H9 (cell line): ENCODE data around the gene ABCC3. TPM values are rescaled to one million over a fixed set of nuclear protein-coding genes. Genes with fewer than 3 reads are reported as not detected.

Experiments
- DNase-seq: peaks from one replicate; pipeline ENCODE4 v3.0.0-alpha.2; 2017
- H2AFZ ChIP-seq: one replicate; pipeline ENCODE4 v1.6.1; 2013; ENCODE audit warnings: mild to moderate bottlenecking, low read length, control low read depth, moderate library complexity
- H2AK5ac ChIP-seq: 2 replicates; pipeline ENCODE4 v1.6.1; 2013; ENCODE audit warnings: low read length, control low read depth, mixed read lengths; ENCODE audit not compliant: insufficient read length
- H2BK120ac ChIP-seq: one replicate; pipeline ENCODE4 v1.6.1; 2013; ENCODE audit warnings: low read depth, mild to moderate bottlenecking, low read length, control low read depth, inconsistent platforms; ENCODE audit not compliant: poor library complexity, severe bottlenecking
- H2BK12ac ChIP-seq: 2 replicates; pipeline ENCODE4 v1.6.1; 2013; ENCODE audit warnings: low read length, control low read depth, mixed read lengths, low read depth; ENCODE audit not compliant: insufficient read length
- H2BK15ac ChIP-seq: 2 replicates; pipeline ENCODE4 v1.6.1; 2013; ENCODE audit warnings: low read depth, low read length, control low read depth
- H2BK20ac ChIP-seq: one replicate; pipeline ENCODE4 v1.6.1; 2013; ENCODE audit warnings: low read depth, mild to moderate bottlenecking, low read length, control low read depth, inconsistent platforms; ENCODE audit not compliant: poor library complexity, severe bottlenecking
- H2BK5ac ChIP-seq: 2 replicates; pipeline ENCODE4 v1.6.1; 2013; ENCODE audit warnings: low read length, control low read depth, mixed read lengths; ENCODE audit not compliant: insufficient read length
- H3K14ac ChIP-seq: 2 replicates; pipeline ENCODE4 v1.6.1; 2013; ENCODE audit warnings: low read length, control low read depth; ENCODE audit not compliant: insufficient read depth
- H3K18ac ChIP-seq: 2 replicates; pipeline ENCODE4 v1.6.1; 2013; ENCODE audit warnings: low read depth, mild to moderate bottlenecking, mixed read lengths, low read length, control low read depth; ENCODE audit not compliant: insufficient read length
- H3K23ac ChIP-seq: 2 replicates; pipeline ENCODE4 v1.6.1; 2013; ENCODE audit warnings: low read length, control low read depth, mixed read lengths, low read depth; ENCODE audit not compliant: insufficient read length
- H3K23me2 ChIP-seq: 2 replicates; pipeline ENCODE4 v1.6.1; 2013; ENCODE audit warnings: low read depth, mild to moderate bottlenecking, mixed read lengths, low read length, control low read depth; ENCODE audit not compliant: insufficient read length, poor library complexity, severe bottlenecking
- H3K27ac ChIP-seq: 2 replicates; pipeline ENCODE4 v1.5.1; 2013; ENCODE audit warnings: low read length, control low read depth, mixed read lengths, low read depth; ENCODE audit not compliant: insufficient read length
- H3K27me3 ChIP-seq: 2 replicates; pipeline ENCODE4 v1.6.1; 2013; ENCODE audit warnings: low read length, control low read depth, inconsistent platforms; ENCODE audit not compliant: insufficient read depth
- H3K4ac ChIP-seq: 2 replicates; pipeline ENCODE4 v1.6.1; 2013; ENCODE audit warnings: low read depth, mild to moderate bottlenecking, control low read depth, inconsistent platforms, low read length, moderate library complexity
- H3K4me1 ChIP-seq: 2 replicates; pipeline ENCODE4 v1.6.1; 2013; ENCODE audit warnings: low read length, control low read depth, inconsistent platforms; ENCODE audit not compliant: insufficient read depth
- H3K4me2 ChIP-seq: 2 replicates; pipeline ENCODE4 v1.6.1; 2013; ENCODE audit warnings: low read length, control low read depth, mixed read lengths; ENCODE audit not compliant: insufficient read length, insufficient read depth
- H3K56ac ChIP-seq: 2 replicates; pipeline ENCODE4 v1.6.1; 2013; ENCODE audit warnings: low read depth, mild to moderate bottlenecking, mixed read lengths, low read length, control low read depth; ENCODE audit not compliant: insufficient read length
- H3K79me1 ChIP-seq: 2 replicates; pipeline ENCODE4 v1.6.1; 2013; ENCODE audit warnings: low read depth, mild to moderate bottlenecking, moderate library complexity, low read length, control low read depth, inconsistent platforms; ENCODE audit not compliant: insufficient read depth, poor library complexity, severe bottlenecking
- H3K79me2 ChIP-seq: 2 replicates; pipeline ENCODE4 v1.6.1; 2013; ENCODE audit warnings: low read length, control low read depth, inconsistent platforms; ENCODE audit not compliant: insufficient read depth
- H3K9ac ChIP-seq: 2 replicates; pipeline ENCODE4 v1.6.1; 2013; ENCODE audit warnings: low read length, control low read depth, mixed read lengths; ENCODE audit not compliant: insufficient read length; ENCODE audit errors: extremely low read depth
- H3K9me3 ChIP-seq: one replicate; pipeline ENCODE4 v1.6.1; 2013; ENCODE audit warnings: low read depth, low read length, inconsistent platforms; ENCODE audit not compliant: control insufficient read depth
- H3T11ph ChIP-seq: one replicate; pipeline ENCODE4 v1.6.1; 2013; ENCODE audit warnings: mild to moderate bottlenecking, low read length, control low read depth, inconsistent platforms
- H4K20me1 ChIP-seq: one replicate; pipeline ENCODE4 v1.6.1; 2013; ENCODE audit not compliant: control insufficient read depth, insufficient read length, insufficient read depth
- H4K5ac ChIP-seq: 2 replicates; pipeline ENCODE4 v1.6.1; 2013; ENCODE audit warnings: low read depth, mild to moderate bottlenecking, mixed read lengths, low read length, control low read depth; ENCODE audit not compliant: insufficient read length
- H4K8ac ChIP-seq: replicated peaks from 2 replicates; pipeline ENCODE4 v1.6.1; 2013; ENCODE audit warnings: low read length, control low read depth, mixed read lengths, low read depth; ENCODE audit not compliant: insufficient read length
- H4K91ac ChIP-seq: 2 replicates; pipeline ENCODE4 v1.6.1; 2013; ENCODE audit warnings: low read depth, mild to moderate bottlenecking, moderate library complexity, mixed read lengths, low read length, control low read depth; ENCODE audit not compliant: insufficient read length
- H3K27ac Mint-ChIP-seq, 3 experiments: 2 replicates in 2 of 3; 3 replicates in 1 of 3; pipeline ENCODE4 v1.8.0; 2020 to 2021; ENCODE audit warnings: mixed read lengths in 3 of 3, mild to moderate bottlenecking in 1 of 3, moderate library complexity in 1 of 3
- H3K27me3 Mint-ChIP-seq: 2 replicates; pipeline ENCODE4 v1.8.0; 2021; ENCODE audit warnings: low read depth, mild to moderate bottlenecking, moderate library complexity, mixed read lengths
- H3K36me3 Mint-ChIP-seq, 3 experiments: 2 replicates in 2 of 3; 3 replicates in 1 of 3; pipeline ENCODE4 v1.8.0; 2020 to 2021; ENCODE audit warnings: low read depth in 3 of 3, mixed read lengths in 3 of 3; ENCODE audit not compliant: insufficient read depth in 1 of 3
- H3K4me1 Mint-ChIP-seq, 2 experiments: 2 replicates each; pipeline ENCODE4 v1.8.0; 2020; ENCODE audit warnings: mixed read lengths in 2 of 2
- H3K4me3 Mint-ChIP-seq, 2 experiments: 2 replicates in 1 of 2; 3 replicates in 1 of 2; pipeline ENCODE4 v1.8.0; 2020 to 2021; ENCODE audit warnings: mild to moderate bottlenecking in 2 of 2, mixed read lengths in 2 of 2, moderate library complexity in 1 of 2
- H3K9me3 Mint-ChIP-seq, 2 experiments: 2 replicates in 1 of 2; 3 replicates in 1 of 2; pipeline ENCODE4 v1.8.0; 2020; ENCODE audit warnings: mild to moderate bottlenecking in 2 of 2, mixed read lengths in 2 of 2, moderate library complexity in 1 of 2
- WGBS: extraction: QIAGEN DNeasy Blood & Tissue Kit; methylation state at CpG from one replicate; pipeline ENCODE4 v1.1.7; 2013; ENCODE audit warnings: missing lambda C conversion rate, low lambda C conversion rate, mixed read lengths; ENCODE audit not compliant: insufficient read length; ENCODE audit errors: extremely low coverage; 5-methylcytosine and 5-hydroxymethylcytosine counted together
- total RNA-seq: library from RNA; stranded (reverse); gene quantifications from 2 replicates; pipeline ENCODE4 v1.2.1, GENCODE V29; 2021
- TF ChIP-seq, protein P1 (sequence below): fragments of 200-600 bp; sonication (generic); conservative IDR thresholded peaks from 3 replicates; pipeline ENCODE4 v1.8.0; 2021; ENCODE audit warnings: antibody characterized with exemption, mild to moderate bottlenecking

Gene ABCC3
- total RNA-seq, 1 experiment from 2014 or later, result 0.31 TPM

GRCh38 chr17:50663812-50664374 is 29.2 kb downstream of the ABCC3 start:
- no peaks in the 10 kb centered on the region for H3K79me1 ChIP-seq
- no CpG with 5 or more reads among the region's 10 CpGs for WGBS

More at GRCh38 chr17:50663812-50664374, 29.2 kb downstream of the ABCC3 start:
- Mint-ChIP-seq H3K4me1 (peaks cover 40 to 44% of the 10 kb centered on the region in 2 experiments), H3K36me3 (no peaks in the 10 kb centered on the region; a peak in 1 of 7 replicates), H3K4me3 (no peak overlapping the region), H3K27ac (no peak overlapping the region; a peak in 1 of 7 replicates), H3K27me3 (peaks cover 9% of the 10 kb centered on the region), H3K9me3 (no peaks in the 10 kb centered on the region)
- H2AFZ ChIP-seq, result no peak overlapping the region
- no peak overlapping the region for H3K18ac ChIP-seq
- H3K27me3 ChIP-seq, result no peaks in the 10 kb centered on the region
- no peak overlapping the region for H4K5ac ChIP-seq
- no peak overlapping the region for H3K9ac ChIP-seq
- H3K56ac ChIP-seq, result no peak overlapping the region
- no peak overlapping the region for H2BK20ac ChIP-seq
- H3K4ac ChIP-seq, result no peak overlapping the region
- H3K27ac ChIP-seq, result no peak overlapping the region
- H3T11ph ChIP-seq, result no peak overlapping the region
- no peaks in the 10 kb centered on the region for H3K79me2 ChIP-seq
- H3K23me2 ChIP-seq, result no peaks in the 10 kb centered on the region
- no peak overlapping the region for H3K23ac ChIP-seq
- no peak overlapping the region for H3K4me2 ChIP-seq
- no peaks in the 10 kb centered on the region for H4K20me1 ChIP-seq
- peaks cover 6% of the 10 kb centered on the region; the same call in 1 of the 2 replicates for H3K4me1 ChIP-seq
- H2BK12ac ChIP-seq, result no peak overlapping the region
- no peaks in the 10 kb centered on the region for H3K9me3 ChIP-seq
- no peak overlapping the region for H4K8ac ChIP-seq
- no peak overlapping the region for H2BK120ac ChIP-seq
- no peak overlapping the region for H4K91ac ChIP-seq
- no peak for DNase-seq
- no peak overlapping the region for H2AK5ac ChIP-seq
- H2BK15ac ChIP-seq, result no peak overlapping the region
- TF ChIP-seq, protein P1, sequence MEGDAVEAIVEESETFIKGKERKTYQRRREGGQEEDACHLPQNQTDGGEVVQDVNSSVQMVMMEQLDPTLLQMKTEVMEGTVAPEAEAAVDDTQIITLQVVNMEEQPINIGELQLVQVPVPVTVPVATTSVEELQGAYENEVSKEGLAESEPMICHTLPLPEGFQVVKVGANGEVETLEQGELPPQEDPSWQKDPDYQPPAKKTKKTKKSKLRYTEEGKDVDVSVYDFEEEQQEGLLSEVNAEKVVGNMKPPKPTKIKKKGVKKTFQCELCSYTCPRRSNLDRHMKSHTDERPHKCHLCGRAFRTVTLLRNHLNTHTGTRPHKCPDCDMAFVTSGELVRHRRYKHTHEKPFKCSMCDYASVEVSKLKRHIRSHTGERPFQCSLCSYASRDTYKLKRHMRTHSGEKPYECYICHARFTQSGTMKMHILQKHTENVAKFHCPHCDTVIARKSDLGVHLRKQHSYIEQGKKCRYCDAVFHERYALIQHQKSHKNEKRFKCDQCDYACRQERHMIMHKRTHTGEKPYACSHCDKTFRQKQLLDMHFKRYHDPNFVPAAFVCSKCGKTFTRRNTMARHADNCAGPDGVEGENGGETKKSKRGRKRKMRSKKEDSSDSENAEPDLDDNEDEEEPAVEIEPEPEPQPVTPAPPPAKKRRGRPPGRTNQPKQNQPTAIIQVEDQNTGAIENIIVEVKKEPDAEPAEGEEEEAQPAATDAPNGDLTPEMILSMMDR, result no peak
- no peak overlapping the region for H3K14ac ChIP-seq
- H2BK5ac ChIP-seq, result no peak overlapping the region
